Small intestine (tissue), 7 donors: Measurements from ENCODE around the gene TAOK2. TPM values are rescaled to one million over a fixed set of nuclear protein-coding genes. Genes with fewer than 3 reads are reported as not detected.

Source experiments
- DNase-seq, 2 donors: peaks; one replicate each; pipeline versions ENCODE4 v3.0.0 to v3.0.0-alpha.2; 2013
- FAIRE-seq: peaks from 2 replicates; lab custom pipeline; 2012; peaks lifted over from hg19 to GRCh38; lab: Jason Lieb, UNC
- H3K27ac ChIP-seq, 3 donors: one replicate each; pipeline ENCODE4 v1.5.1; 2013; ENCODE audit warnings: low read length in 2 of 3, mild to moderate bottlenecking in 2 of 3, control low read depth in 1 of 3, inconsistent platforms in 1 of 3, low read depth in 1 of 3, moderate library complexity in 1 of 3
- H3K27me3 ChIP-seq, 3 donors: one replicate each; pipeline ENCODE4 v1.6.1; 2013; ENCODE audit warnings: low read length in 3 of 3, inconsistent platforms in 1 of 3; ENCODE audit not compliant: control insufficient read depth in 3 of 3, insufficient read depth in 3 of 3
- H3K36me3 ChIP-seq, 3 donors: one replicate each; pipeline ENCODE4 v1.6.1; 2013; ENCODE audit warnings: low read length in 3 of 3, inconsistent platforms in 1 of 3, low read depth in 1 of 3, mild to moderate bottlenecking in 1 of 3, moderate library complexity in 1 of 3; ENCODE audit not compliant: control insufficient read depth in 3 of 3, insufficient read depth in 2 of 3
- H3K4me1 ChIP-seq, 3 donors: one replicate each; pipeline ENCODE4 v1.6.1; 2013; ENCODE audit warnings: low read length in 2 of 3, inconsistent platforms in 1 of 3, low read depth in 1 of 3, mild to moderate bottlenecking in 1 of 3, moderate library complexity in 1 of 3; ENCODE audit not compliant: control insufficient read depth in 3 of 3, insufficient read depth in 2 of 3
- H3K4me3 ChIP-seq, 3 donors: one replicate each; pipeline ENCODE4 v1.5.1; 2013; ENCODE audit warnings: low read length in 3 of 3, control low read depth in 1 of 3, inconsistent platforms in 1 of 3, low read depth in 1 of 3, mild to moderate bottlenecking in 1 of 3, moderate library complexity in 1 of 3
- H3K9me3 ChIP-seq, 2 donors: one replicate each; pipeline ENCODE4 v1.6.1; 2013; ENCODE audit warnings: low read depth in 1 of 2, low read length in 1 of 2; ENCODE audit not compliant: control insufficient read depth in 2 of 2, insufficient read depth in 1 of 2
- WGBS, 3 donors: extraction: QIAGEN DNeasy Blood & Tissue Kit; methylation state at CpG; one replicate each; pipeline ENCODE4 v1.1.7; 2013; 5-methylcytosine and 5-hydroxymethylcytosine counted together
- polyA plus RNA-seq, 4 donors: library from polyadenylated mRNA; stranded (reverse) in 3 of 4; unstranded in 1 of 4; fragments of 200-250 nt in 3 of 4; fragments of 120-200 nt in 1 of 4; gene quantifications; one replicate each; pipeline versions ENCODE4 v1.2.1 to v1.2.3, GENCODE V29; 2013
- donor health status: healthy with polysubstance abuse.
- donor health status: control.
- donor health status: control.
- donor health status: Bipolar disorder and iron deficiency.
- donor health status: healthy.

Gene TAOK2
- polyA plus RNA-seq, 4 donors: 21.6 to 36.7 (median 29.0) TPM

GRCh38 chr16:29993191-29993902 lies 19.7 kb downstream of the TAOK2 start:
- WGBS, 3 donors: 90 to 93% (median 91%) methylated on average over 24 to 25 of the region's 25 CpGs
- no peak overlapping the region for H3K4me3 ChIP-seq
- H3K36me3 ChIP-seq: peaks cover 8 to 61% (median 11%) of the 10 kb centered on the region in 3 donors
- no peaks in the 10 kb centered on the region for H3K27me3 ChIP-seq
- no peak overlapping the region for H3K27ac ChIP-seq
- FAIRE-seq (no peak), DNase-seq (no peak)
- H3K9me3 ChIP-seq: no peaks in the 10 kb centered on the region
- peaks cover 2 to 20% (median 7%) of the 10 kb centered on the region in 3 donors for H3K4me1 ChIP-seq

- DNase-seq (no peak), FAIRE-seq (no peak)
- Histone ChIP-seq H3K27me3 (no peaks in the 10 kb centered on the region), H3K27ac (peak overlapping the region in 2 of 3 donors; percentile 93 to 96), H3K36me3 (peaks cover 5 to 54% (median 11%) of the 10 kb centered on the region in 3 donors), H3K4me1 (peaks cover 2 to 20% (median 7%) of the 10 kb centered on the region in 3 donors), H3K4me3 (no peak overlapping the region), H3K9me3 (no peaks in the 10 kb centered on the region)
- 86 to 93% (median 93%) methylated on average over 9 of the region's 9 CpGs for WGBS, 3 donors
Measured at GRCh38 chr16:29993903-29994599, 20.4 kb downstream of the TAOK2 start.

- no peak for FAIRE-seq
- peak in 1 of 2 donors; percentile 82 for DNase-seq
Measured at GRCh38 chr16:29994600-29995323, 21.1 kb downstream of the TAOK2 start.

GRCh38 chr16:29995324-29995910 lies 21.7 kb downstream of the TAOK2 start, which contains the start of gene HIRIP3:
HIRIP3 (minus strand) TSS chr16:29995617; CDS start chr16:29995605, 12 bp downstream.
- no peak for FAIRE-seq

More at GRCh38 chr16:29994600-29995323, 21.1 kb downstream of the TAOK2 start:
- no peaks in the 10 kb centered on the region for H3K27me3 ChIP-seq
- no peaks in the 10 kb centered on the region for H3K9me3 ChIP-seq
- H3K36me3 ChIP-seq: peaks cover 2 to 53% (median 9%) of the 10 kb centered on the region in 3 donors
- peak overlapping the region; percentile 64 to 90 (median 75) for H3K4me3 ChIP-seq
- 12 to 15% (median 14%) methylated on average over 21 to 24 of the region's 24 CpGs for WGBS, 3 donors
- H3K4me1 ChIP-seq: peaks cover 2 to 20% (median 7%) of the 10 kb centered on the region in 3 donors
- peak overlapping the region; percentile 93 to 97 (median 96) for H3K27ac ChIP-seq

GRCh38 chr16:29995911-29996765 lies 22.5 kb downstream of the TAOK2 start, which contains the start of gene INO80E:
INO80E (plus strand) TSS chr16:29996241; CDS start chr16:29996311, 70 bp downstream.
- 0 to 1% (median 0%) methylated on average over 65 of the region's 65 CpGs for WGBS, 3 donors
- FAIRE-seq (no peak), DNase-seq (peak; percentile 97 to 99)
- H3K36me3 ChIP-seq: peaks cover 0 to 59% (median 7%) of the 10 kb centered on the region in 3 donors
- H3K4me1 ChIP-seq: peaks cover 2 to 20% (median 7%) of the 10 kb centered on the region in 3 donors
- no peaks in the 10 kb centered on the region for H3K9me3 ChIP-seq
- H3K27ac ChIP-seq: peak within 1 kb of the TSS; percentile 93 to 97 (median 96)
- peak within 1 kb of the TSS; percentile 64 to 90 (median 83) for H3K4me3 ChIP-seq
- no peaks in the 10 kb centered on the region for H3K27me3 ChIP-seq

More at GRCh38 chr16:29995324-29995910, 21.7 kb downstream of the TAOK2 start, which contains the start of gene HIRIP3:
- no peaks in the 10 kb centered on the region for H3K9me3 ChIP-seq
- peak; percentile 85 to 93 for DNase-seq
- H3K27me3 ChIP-seq: no peaks in the 10 kb centered on the region
- H3K4me3 ChIP-seq: peak within 1 kb of the TSS; percentile 64 to 90 (median 83)
- peak within 1 kb of the TSS; percentile 93 to 97 (median 96) for H3K27ac ChIP-seq
- WGBS, 3 donors: 0 to 1% (median 0%) methylated on average over 53 of the region's 53 CpGs
- peaks cover 2 to 59% (median 9%) of the 10 kb centered on the region in 3 donors for H3K36me3 ChIP-seq
- peaks cover 2 to 20% (median 7%) of the 10 kb centered on the region in 3 donors for H3K4me1 ChIP-seq

GRCh38 chr16:29996766-29997250 lies 23.1 kb downstream of the TAOK2 start:
- H3K4me3 ChIP-seq: peak overlapping the region; percentile 64 to 90 (median 83)
- H3K27me3 ChIP-seq: no peaks in the 10 kb centered on the region
- peaks cover 2 to 20% (median 7%) of the 10 kb centered on the region in 3 donors for H3K4me1 ChIP-seq
- 19 to 20% (median 20%) methylated on average over 9 of the region's 9 CpGs for WGBS, 3 donors
- DNase-seq: no peak
- peak overlapping the region in 2 of 3 donors; percentile 66 to 97 for H3K27ac ChIP-seq
- peaks cover 3 to 59% (median 7%) of the 10 kb centered on the region in 3 donors for H3K36me3 ChIP-seq
- H3K9me3 ChIP-seq: no peaks in the 10 kb centered on the region
- FAIRE-seq: no peak

GRCh38 chr16:29999605-30000004 lies 25.9 kb downstream of the TAOK2 start:
- Histone ChIP-seq H3K9me3 (no peaks in the 10 kb centered on the region), H3K36me3 (peaks cover 0 to 63% (median 4%) of the 10 kb centered on the region in 3 donors), H3K27me3 (no peaks in the 10 kb centered on the region), H3K4me1 (peaks cover 2 to 12% (median 6%) of the 10 kb centered on the region in 3 donors), H3K27ac (no peak overlapping the region), H3K4me3 (no peak overlapping the region)
- DNase-seq (no peak), FAIRE-seq (no peak)
- 89 to 91% (median 90%) methylated on average over 6 of the region's 6 CpGs for WGBS, 3 donors
